HCT116 (cell line): ENCODE results near the gene LRRC71.

Source experiments
- CBX3 ChIP-seq: IDR thresholded peaks from 2 replicates; pipeline ENCODE4 v1.6.1; 2012; ENCODE audit warnings: low read depth
- CEBPB ChIP-seq: IDR thresholded peaks from 2 replicates; pipeline ENCODE4 v1.6.1; 2012; ENCODE audit warnings: low read depth
- CTCF ChIP-seq, 3 experiments: fragments of 200-600 bp in 1 of 3; sonication (generic) in 1 of 3; IDR thresholded peaks in 2 of 3; conservative IDR thresholded peaks in 1 of 3; 2 replicates each; pipeline ENCODE4 v1.5.1; 2012 to 2017; ENCODE audit warnings: low read depth in 2 of 3, low read length in 2 of 3, antibody characterized with exemption in 1 of 3, borderline replicate concordance in 1 of 3, control low read depth in 1 of 3, mild to moderate bottlenecking in 1 of 3, mixed read lengths in 1 of 3, mixed run types in 1 of 3, moderate library complexity in 1 of 3; ENCODE audit not compliant: insufficient read depth in 1 of 3
- EZH2 ChIP-seq: fragments of 200-600 bp; sonication (generic); IDR thresholded peaks from 2 replicates; pipeline ENCODE4 v1.6.1; 2017; ENCODE audit warnings: antibody characterized with exemption, mixed run types
- EZH2phosphoT487 ChIP-seq: fragments of 200-600 bp; IDR thresholded peaks from 2 replicates; pipeline ENCODE4 v1.6.1; 2018; ENCODE audit warnings: antibody characterized with exemption, borderline replicate concordance
- POLR2A ChIP-seq: IDR thresholded peaks from 2 replicates; pipeline ENCODE4 v1.7.0; 2011; ENCODE audit warnings: borderline replicate concordance; ENCODE audit not compliant: insufficient read depth, insufficient read length; ENCODE audit errors: extremely low read depth
- POLR2AphosphoS5 ChIP-seq: IDR thresholded peaks from 2 replicates; pipeline ENCODE4 v1.6.1; 2011; ENCODE audit warnings: mild to moderate bottlenecking, low read depth, low read length, moderate library complexity
- RAD21 ChIP-seq: IDR thresholded peaks from 2 replicates; pipeline ENCODE4 v1.6.1; 2012; ENCODE audit warnings: low read depth, mild to moderate bottlenecking
- TCF7L2 ChIP-seq: IDR thresholded peaks from 2 replicates; pipeline ENCODE4 v1.7.0; 2011; ENCODE audit warnings: borderline replicate concordance, inconsistent platforms; ENCODE audit not compliant: insufficient read depth, insufficient read length; ENCODE audit errors: extremely low read depth
- YY1 ChIP-seq: IDR thresholded peaks from 2 replicates; pipeline ENCODE4 v1.6.1; 2011; ENCODE audit warnings: low read length, low read depth, moderate library complexity, mild to moderate bottlenecking; ENCODE audit not compliant: insufficient replicate concordance; ENCODE audit errors: extremely low read depth
- TF ChIP-seq, protein P1 (sequence below): IDR thresholded peaks from 2 replicates; pipeline ENCODE4 v1.6.1; 2012

DNA sequence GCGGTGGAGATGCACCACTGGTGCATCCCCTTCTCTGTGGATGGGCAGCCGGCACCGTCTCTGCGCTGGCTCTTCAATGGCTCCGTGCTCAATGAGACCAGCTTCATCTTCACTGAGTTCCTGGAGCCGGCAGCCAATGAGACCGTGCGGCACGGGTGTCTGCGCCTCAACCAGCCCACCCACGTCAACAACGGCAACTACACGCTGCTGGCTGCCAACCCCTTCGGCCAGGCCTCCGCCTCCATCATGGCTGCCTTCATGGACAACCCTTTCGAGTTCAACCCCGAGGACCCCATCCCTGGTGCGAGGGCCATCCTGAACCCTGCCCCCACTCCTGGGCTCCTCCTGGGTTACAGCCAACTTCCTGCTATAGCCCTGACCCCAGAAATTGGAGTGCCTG is 46.8 kb upstream of the LRRC71 start:
- TF ChIP-seq CTCF (IDR thresholded peaks at IDR 0.05 in 2 of 3, conservative IDR thresholded peaks at IDR 0.05 in 1 of 3; ENCODE audit: borderline replicate concordance in 1 of 3, insufficient read depth in 1 of 3, low read depth in 2 of 3, low read length in 2 of 3) (no peak), POLR2A (no peak), CEBPB (no peak), EZH2 (no peak), YY1 (no peak), POLR2AphosphoS5 (no peak), CBX3 (no peak), EZH2phosphoT487 (no peak), TCF7L2 (no peak), RAD21 (no peak)
- TF ChIP-seq, protein P1, sequence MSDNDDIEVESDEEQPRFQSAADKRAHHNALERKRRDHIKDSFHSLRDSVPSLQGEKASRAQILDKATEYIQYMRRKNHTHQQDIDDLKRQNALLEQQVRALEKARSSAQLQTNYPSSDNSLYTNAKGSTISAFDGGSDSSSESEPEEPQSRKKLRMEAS: no peak
